LNCaP clone FGC (cell line): ENCODE measurements around the gene SCARB1.

Experiments used
- DNase-seq: peaks from one replicate; pipeline ENCODE4 v3.0.0-alpha.2; 2011; ENCODE audit warnings: low read depth
- H3K4me3 ChIP-seq: 2 replicates; pipeline ENCODE4 v1.5.1; 2011; ENCODE audit warnings: mild to moderate bottlenecking, low read depth, low read length, control low read depth
- CTCF ChIP-seq: IDR thresholded peaks from 2 replicates; pipeline ENCODE4 v1.5.1; 2012; ENCODE audit warnings: mild to moderate bottlenecking; ENCODE audit not compliant: control insufficient read depth, insufficient read depth; ENCODE audit errors: extremely low read depth

SCARB1 gene

GRCh38 chr12:124796303-124796960 lies 67.2 kb downstream of the SCARB1 start:
- DNase-seq: no peak
- no peak for TF ChIP-seq CTCF
- H3K4me3 ChIP-seq: no peak overlapping the region

GRCh38 chr12:124795081-124795948 lies 68.3 kb downstream of the SCARB1 start:
- no peak for DNase-seq
- no peak overlapping the region for H3K4me3 ChIP-seq
- no peak for TF ChIP-seq CTCF

- DNase-seq: no peak
Observed at GRCh38 chr12:124792961-124793441, 70.7 kb downstream of the SCARB1 start.

GRCh38 chr12:124792156-124792555 lies 71.5 kb downstream of the SCARB1 start:
- TF ChIP-seq CTCF: no peak

More at GRCh38 chr12:124792961-124793441, 70.7 kb downstream of the SCARB1 start:
- no peak for TF ChIP-seq CTCF
- H3K4me3 ChIP-seq: no peak overlapping the region

GRCh38 chr12:124790650-124791400 lies 72.8 kb downstream of the SCARB1 start:
- no peak for TF ChIP-seq CTCF
- H3K4me3 ChIP-seq: no peak overlapping the region
- no peak for DNase-seq

More at GRCh38 chr12:124792156-124792555, 71.5 kb downstream of the SCARB1 start:
- DNase-seq: no peak
- no peak overlapping the region for H3K4me3 ChIP-seq

GRCh38 chr12:124788936-124789555 lies 74.6 kb downstream of the SCARB1 start:
- no peak for TF ChIP-seq CTCF
- no peak overlapping the region for H3K4me3 ChIP-seq
- DNase-seq: no peak
